ENCODE measurements around the gene LRRC23.

GRCh38 chr12:6942331-6942665, 37.7 kb downstream of the LRRC23 start:
- TF ChIP-seq, protein P1, sequence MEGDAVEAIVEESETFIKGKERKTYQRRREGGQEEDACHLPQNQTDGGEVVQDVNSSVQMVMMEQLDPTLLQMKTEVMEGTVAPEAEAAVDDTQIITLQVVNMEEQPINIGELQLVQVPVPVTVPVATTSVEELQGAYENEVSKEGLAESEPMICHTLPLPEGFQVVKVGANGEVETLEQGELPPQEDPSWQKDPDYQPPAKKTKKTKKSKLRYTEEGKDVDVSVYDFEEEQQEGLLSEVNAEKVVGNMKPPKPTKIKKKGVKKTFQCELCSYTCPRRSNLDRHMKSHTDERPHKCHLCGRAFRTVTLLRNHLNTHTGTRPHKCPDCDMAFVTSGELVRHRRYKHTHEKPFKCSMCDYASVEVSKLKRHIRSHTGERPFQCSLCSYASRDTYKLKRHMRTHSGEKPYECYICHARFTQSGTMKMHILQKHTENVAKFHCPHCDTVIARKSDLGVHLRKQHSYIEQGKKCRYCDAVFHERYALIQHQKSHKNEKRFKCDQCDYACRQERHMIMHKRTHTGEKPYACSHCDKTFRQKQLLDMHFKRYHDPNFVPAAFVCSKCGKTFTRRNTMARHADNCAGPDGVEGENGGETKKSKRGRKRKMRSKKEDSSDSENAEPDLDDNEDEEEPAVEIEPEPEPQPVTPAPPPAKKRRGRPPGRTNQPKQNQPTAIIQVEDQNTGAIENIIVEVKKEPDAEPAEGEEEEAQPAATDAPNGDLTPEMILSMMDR (IDR thresholded peaks at IDR 0.05), result no peak
- no peak for TF ChIP-seq POLR2A (IDR thresholded peaks at IDR 0.05)
